H1 (cell line): ENCODE data around the gene DERL3. TPM values are rescaled to one million over a fixed set of nuclear protein-coding genes. Genes with fewer than 3 reads are reported as not detected.

Experiments used
- CTCF ChIA-PET: fragments of 300-600 bp; sonication (Branson Sonifier 250); formaldehyde crosslinking; loops from one replicate; lab custom pipeline; 2021; ENCODE audit not compliant: partially characterized antibody; lab: Charles Lee
- POLR2A ChIA-PET: fragments of 300-600 bp; sonication (Branson Sonifier 250); formaldehyde crosslinking; loops from one replicate; lab custom pipeline; 2021; ENCODE audit warnings: inconsistent platforms; ENCODE audit not compliant: partially characterized antibody; lab: Charles Lee
- DNase-seq, 2 experiments: peaks; one replicate each; pipeline versions ENCODE4 v3.0.0 to v3.0.0-alpha.2; 2010 to 2022; ENCODE audit warnings: low spot score in 2 of 2, low read depth in 1 of 2, mixed read lengths in 1 of 2
- FAIRE-seq: peaks from 2 replicates; lab custom pipeline; 2011; peaks lifted over from hg19 to GRCh38; lab: Jason Lieb, UNC
- H2AFZ ChIP-seq: 2 replicates; pipeline ENCODE4 v1.8.1; 2012; ENCODE audit warnings: low read length, inconsistent platforms
- H2AK5ac ChIP-seq: 2 replicates; pipeline ENCODE4 v1.6.1; 2013; ENCODE audit warnings: low read depth, low read length
- H2BK120ac ChIP-seq: replicated peaks from 2 replicates; pipeline ENCODE3; 2013; ENCODE audit warnings: low read depth, low read length, inconsistent platforms
- H2BK12ac ChIP-seq: 2 replicates; pipeline ENCODE4 v1.6.1; 2013; ENCODE audit warnings: low read depth, low read length
- H2BK15ac ChIP-seq: 2 replicates; pipeline ENCODE4 v1.6.1; 2013; ENCODE audit warnings: low read length
- H2BK20ac ChIP-seq: 2 replicates; pipeline ENCODE4 v1.6.1; 2013; ENCODE audit warnings: low read length
- H2BK5ac ChIP-seq: 2 replicates; pipeline ENCODE4 v1.6.1; 2013; ENCODE audit warnings: low read depth, low read length
- H3K14ac ChIP-seq: 2 replicates; pipeline ENCODE4 v1.6.1; 2013; ENCODE audit warnings: inconsistent platforms; ENCODE audit not compliant: insufficient read length
- H3K18ac ChIP-seq: 2 replicates; pipeline ENCODE4 v1.6.1; 2013; ENCODE audit warnings: low read length; ENCODE audit errors: extremely low read depth
- H3K23ac ChIP-seq: 2 replicates; pipeline ENCODE4 v1.6.1; 2013; ENCODE audit warnings: inconsistent platforms; ENCODE audit not compliant: insufficient read length
- H3K23me2 ChIP-seq: 2 replicates; pipeline ENCODE4 v1.6.1; 2013; ENCODE audit warnings: low read depth, low read length
- H3K27ac ChIP-seq: 2 replicates; pipeline ENCODE4 v1.6.1; 2011; ENCODE audit warnings: low read depth, low read length, inconsistent platforms
- H3K27me3 ChIP-seq, 4 experiments: replicated peaks in 1 of 4; 1 replicate in 1 of 4; 2 replicates in 3 of 4; pipeline versions ENCODE4 v1.6.1 to v1.8.1; 2011 to 2013; ENCODE audit warnings: low read length in 3 of 4, mild to moderate bottlenecking in 3 of 4, inconsistent platforms in 2 of 4, mixed read lengths in 2 of 4, moderate library complexity in 1 of 4; ENCODE audit not compliant: control insufficient read depth in 3 of 4, insufficient read depth in 3 of 4; ENCODE audit errors: extremely low read depth in 1 of 4
- H3K36me3 ChIP-seq, 4 experiments: 2 replicates each; pipeline versions ENCODE4 v1.6.1 to v1.8.1; 2011 to 2013; ENCODE audit warnings: mild to moderate bottlenecking in 4 of 4, low read length in 3 of 4, moderate library complexity in 2 of 4, control low read depth in 1 of 4, inconsistent platforms in 1 of 4; ENCODE audit not compliant: insufficient read depth in 4 of 4, control insufficient read depth in 2 of 4
- H3K4ac ChIP-seq: replicated peaks from 2 replicates; pipeline ENCODE3; 2013; ENCODE audit warnings: low read length, low read depth, mixed read lengths, inconsistent platforms; ENCODE audit not compliant: insufficient read length
- H3K4me1 ChIP-seq, 4 experiments: replicated peaks in 1 of 4; 1 replicate in 1 of 4; 2 replicates in 3 of 4; pipeline versions ENCODE4 v1.6.1 to v1.8.1; 2011 to 2013; ENCODE audit warnings: low read length in 3 of 4, inconsistent platforms in 2 of 4, mixed read lengths in 1 of 4; ENCODE audit not compliant: insufficient read depth in 4 of 4, control insufficient read depth in 3 of 4
- H3K4me2 ChIP-seq, 2 experiments: 2 replicates each; pipeline versions ENCODE4 v1.6.1 to v1.8.1; 2011 to 2013; ENCODE audit warnings: low read depth in 2 of 2, low read length in 2 of 2, control low read depth in 1 of 2, inconsistent platforms in 1 of 2, mild to moderate bottlenecking in 1 of 2; ENCODE audit not compliant: insufficient read depth in 1 of 2
- H3K4me3 ChIP-seq, 4 experiments: fragments of 200-600, 300-600 bp in 1 of 4; sonication (generic), shearing (Covaris generic), sonication (Bioruptor Twin) in 1 of 4; 2 replicates each; pipeline versions ENCODE4 v1.5.1 to v1.8.1; 2011 to 2016; ENCODE audit warnings: low read length in 4 of 4, low read depth in 3 of 4, control low read depth in 2 of 4, inconsistent platforms in 2 of 4, mild to moderate bottlenecking in 2 of 4, mixed read lengths in 1 of 4, moderate library complexity in 1 of 4; ENCODE audit not compliant: insufficient read depth in 2 of 4; ENCODE audit errors: extremely low read depth in 1 of 4
- H3K56ac ChIP-seq: replicated peaks from 2 replicates; pipeline ENCODE3; 2013; ENCODE audit warnings: low read depth, mild to moderate bottlenecking, mixed read lengths, low read length, inconsistent platforms; ENCODE audit not compliant: insufficient read length
- H3K79me1 ChIP-seq: 2 replicates; pipeline ENCODE4 v1.6.1; 2013; ENCODE audit warnings: low read depth, low read length, control low read depth
- H3K79me2 ChIP-seq, 2 experiments: 2 replicates each; pipeline versions ENCODE4 v1.6.1 to v1.8.1; 2012 to 2013; ENCODE audit warnings: low read length in 2 of 2, mild to moderate bottlenecking in 2 of 2, inconsistent platforms in 1 of 2; ENCODE audit not compliant: insufficient read depth in 2 of 2, control insufficient read depth in 1 of 2
- H3K9ac ChIP-seq, 4 experiments: replicated peaks in 1 of 4; 1 replicate in 1 of 4; 2 replicates in 3 of 4; pipeline versions ENCODE4 v1.6.1 to v1.8.1; 2011 to 2013; ENCODE audit warnings: low read depth in 3 of 4, low read length in 3 of 4, control low read depth in 2 of 4, mild to moderate bottlenecking in 2 of 4, moderate library complexity in 2 of 4, inconsistent platforms in 1 of 4; ENCODE audit errors: extremely low read depth in 1 of 4
- H3K9me3 ChIP-seq, 2 experiments: 2 replicates each; pipeline versions ENCODE4 v1.6.1 to v1.8.1; 2012 to 2013; ENCODE audit warnings: mild to moderate bottlenecking in 2 of 2, moderate library complexity in 2 of 2, control low read depth in 1 of 2, inconsistent platforms in 1 of 2, low read depth in 1 of 2, low read length in 1 of 2, mixed read lengths in 1 of 2; ENCODE audit not compliant: insufficient read depth in 2 of 2
- H4K20me1 ChIP-seq, 2 experiments: replicated peaks in 1 of 2; 2 replicates each; pipeline versions ENCODE3 to v1.8.1; 2011 to 2013; ENCODE audit warnings: inconsistent platforms in 2 of 2, low read length in 2 of 2, mild to moderate bottlenecking in 1 of 2; ENCODE audit not compliant: insufficient read depth in 2 of 2, control insufficient read depth in 1 of 2
- H4K5ac ChIP-seq: 2 replicates; pipeline ENCODE4 v1.6.1; 2013; ENCODE audit warnings: low read length, low read depth, mixed read lengths, inconsistent platforms; ENCODE audit not compliant: insufficient read length
- H4K8ac ChIP-seq: 2 replicates; pipeline ENCODE4 v1.8.0; 2013; ENCODE audit warnings: mild to moderate bottlenecking, moderate library complexity, low read length, inconsistent platforms; ENCODE audit not compliant: insufficient read depth; ENCODE audit errors: extremely low read depth
- H4K91ac ChIP-seq: replicated peaks from 2 replicates; pipeline ENCODE3; 2013; ENCODE audit warnings: low read length, mixed read lengths, inconsistent platforms; ENCODE audit not compliant: insufficient read length
- ASH2L ChIP-seq: fragments of 200-600, 300-600 bp; sonication (generic); IDR thresholded peaks from one replicate; pipeline ENCODE4 v1.7.1; 2017; ENCODE audit warnings: low read length
- ATF2 ChIP-seq: IDR thresholded peaks from 2 replicates; pipeline ENCODE4 v1.6.1; 2012; ENCODE audit warnings: low read length, inconsistent platforms
- HDAC2 ChIP-seq, 2 experiments: fragments of 300-600 bp in 1 of 2; sonication (generic) in 1 of 2; IDR thresholded peaks; 2 replicates each; pipeline ENCODE4 v1.6.1; 2011 to 2012; ENCODE audit warnings: low read depth in 2 of 2, low read length in 2 of 2, mild to moderate bottlenecking in 2 of 2, moderate library complexity in 2 of 2, borderline replicate concordance in 1 of 2, inconsistent platforms in 1 of 2
- KDM1A ChIP-seq: fragments of 200-600, 300-600 bp; sonication (generic); IDR thresholded peaks from 2 replicates; pipeline ENCODE4 v1.7.1; 2016; ENCODE audit warnings: mild to moderate bottlenecking, low read length, borderline replicate concordance
- NANOG ChIP-seq: IDR thresholded peaks from 2 replicates; pipeline ENCODE4 v1.6.1; 2011; ENCODE audit warnings: low read length, low read depth, mild to moderate bottlenecking, inconsistent platforms; ENCODE audit not compliant: insufficient read depth, poor library complexity, severe bottlenecking
- POLR2AphosphoS5 ChIP-seq: IDR thresholded peaks from 2 replicates; pipeline ENCODE4 v1.6.1; 2011; ENCODE audit warnings: low read depth, low read length
- RAD21 ChIP-seq, 2 experiments: IDR thresholded peaks in 1 of 2; conservative IDR thresholded peaks in 1 of 2; 2 replicates each; pipeline ENCODE4 v1.6.1; 2011; ENCODE audit warnings: low read depth in 2 of 2, low read length in 2 of 2, improper control_type of control experiment in 1 of 2, inconsistent platforms in 1 of 2, mild to moderate bottlenecking in 1 of 2, moderate library complexity in 1 of 2
- RNF2 ChIP-seq: fragments of 200-900, 300-1000 bp; sonication (generic); IDR thresholded peaks from 2 replicates; pipeline ENCODE4 v1.7.1; 2016; ENCODE audit warnings: borderline replicate concordance, low read depth, mild to moderate bottlenecking, antibody characterized with exemption, low read length; ENCODE audit not compliant: poor library complexity, severe bottlenecking; ENCODE audit errors: missing control alignments
- SIX5 ChIP-seq: IDR thresholded peaks from 2 replicates; pipeline ENCODE4 v1.6.1; 2011; ENCODE audit warnings: mild to moderate bottlenecking, low read depth, low read length
- SP1 ChIP-seq: IDR thresholded peaks from 2 replicates; pipeline ENCODE4 v1.6.1; 2011; ENCODE audit warnings: low read depth, low read length
- whole genome bisulfite sequencing, 2 experiments: shearing (Covaris generic) in 1 of 2; methylation state at CpG; one replicate each; pipeline versions ENCODE4 v1.1.6 to v1.1.7; 2013 to 2015; ENCODE audit warnings: low lambda C conversion rate in 2 of 2, mixed read lengths in 2 of 2, inconsistent platforms in 1 of 2, low coverage in 1 of 2, missing lambda C conversion rate in 1 of 2; ENCODE audit not compliant: insufficient replicate concordance in 2 of 2, insufficient coverage in 1 of 2, insufficient read length in 1 of 2; ENCODE audit errors: extremely low coverage in 1 of 2, missing lambda C conversion rate in 1 of 2; 5-methylcytosine and 5-hydroxymethylcytosine counted together
- polyA plus RNA-seq, 7 experiments: library from polyadenylated mRNA; depleted of rRNA in 3 of 7; stranded (reverse) in 5 of 7; unstranded in 2 of 7; fragments of >200 nt in 5 of 7; fragments of 200-250 nt in 2 of 7; gene quantifications; 1 replicate in 5 of 7; 2 replicates in 1 of 7; 4 replicates in 1 of 7; pipeline versions ENCODE4 v1.2.1 to v1.2.3, GENCODE V29; 2011 to 2013; ENCODE audit warnings: missing spikeins in 2 of 7, mixed read lengths in 2 of 7
- total RNA-seq: library from RNA; stranded (reverse); fragmentation: NEBNext Ultra II Directional; extraction: Animal tissue kit (Norgen Biotek cat#: 25700); gene quantifications from 2 replicates; pipeline ENCODE4 v1.2.1, GENCODE V29; 2021

DERL3 gene
- total and polyA plus RNA-seq, 2 of the 8 experiments (the other 6 are each of a cell fraction or from before 2014, with no cell fraction given), result 8.7 to 19.5 TPM

DNA sequence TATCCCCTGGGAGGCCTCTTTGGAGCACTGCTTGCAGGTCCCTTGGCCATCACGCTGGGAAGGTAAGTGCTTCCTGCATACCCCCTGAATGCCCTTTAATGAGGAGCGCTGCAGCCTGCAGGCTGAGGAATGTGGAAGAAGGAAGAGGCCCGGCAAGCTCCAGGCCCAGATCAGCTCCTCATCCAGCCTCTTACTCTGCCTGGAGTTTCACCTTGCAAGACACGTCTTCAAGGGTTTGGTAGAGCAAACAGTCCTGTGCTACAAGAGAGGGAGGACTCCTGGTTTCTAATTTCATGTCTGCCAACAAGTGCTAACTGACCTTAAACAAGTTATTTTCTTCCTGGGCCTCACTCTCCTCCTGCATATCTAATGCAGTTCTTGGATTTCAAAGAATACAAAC is 29.8 kb upstream of the DERL3 start:
- H2BK120ac ChIP-seq, result no peak overlapping the region
- H2BK12ac ChIP-seq, result no peak overlapping the region
- no peaks in the 10 kb centered on the region for H3K23me2 ChIP-seq
- 79% methylated on average over 4 of the region's 4 CpGs; no CpG with 5 or more reads in 1 of the 2 experiments for WGBS, 2 experiments
- peak overlapping the region; percentile 44; the same call in 1 of the 2 replicates for H2BK5ac ChIP-seq
- no peak overlapping the region for H2AFZ ChIP-seq
- no peak overlapping the region for H3K4ac ChIP-seq
- H3K9ac ChIP-seq, result no peak overlapping the region
- H4K91ac ChIP-seq, result no peak overlapping the region
- no peak overlapping the region for H2AK5ac ChIP-seq
- no peak overlapping the region for H4K8ac ChIP-seq
- peaks cover 0 to 12% (median 5%) of the 10 kb centered on the region in 4 experiments; a peak in 4 of 8 replicates for H3K36me3 ChIP-seq
- DNase-seq, result no peak
- no peaks in the 10 kb centered on the region for H3K27me3 ChIP-seq
- no peak overlapping the region for H3K14ac ChIP-seq
- H3K18ac ChIP-seq, result no peak overlapping the region
- H3K4me2 ChIP-seq, result no peak overlapping the region
- H3K9me3 ChIP-seq, result no peaks in the 10 kb centered on the region
- H2BK20ac ChIP-seq, result no peak overlapping the region
- POLR2A ChIA-PET, result interaction anchor here (1.0 to 1.4 kb wide), 4 partner anchors 9 to 26 kb away, joined by 3 to 4 read pairs (median 4); partner anchors contain the start of genes MIF and SLC2A11
- H3K23ac ChIP-seq, result no peak overlapping the region
- no peaks in the 10 kb centered on the region for H4K20me1 ChIP-seq
- no peak overlapping the region for H3K56ac ChIP-seq
- no peaks in the 10 kb centered on the region for H3K79me2 ChIP-seq
- no peak overlapping the region for H3K4me3 ChIP-seq
- no peak overlapping the region for H2BK15ac ChIP-seq
- CTCF ChIA-PET, result interaction anchor here (0.7 to 2.3 kb wide), 5 partner anchors 10 to 341 kb away, joined by 3 to 8 read pairs (median 3); partner anchors contain the start of genes MIF and SLC2A11
- no peak for FAIRE-seq
- H3K4me1 ChIP-seq, result no peaks in the 10 kb centered on the region
- H4K5ac ChIP-seq, result no peak overlapping the region
- H3K79me1 ChIP-seq, result no peaks in the 10 kb centered on the region
- no peak overlapping the region for H3K27ac ChIP-seq
- no peak for TF ChIP-seq KDM1A
- no peak for TF ChIP-seq SP1
- no peak for TF ChIP-seq SIX5
- TF ChIP-seq ASH2L, result no peak
- TF ChIP-seq RNF2, result no peak
- no peak for TF ChIP-seq ATF2
- no peak for TF ChIP-seq HDAC2 (IDR thresholded peaks at IDR 0.05; ENCODE audit: borderline replicate concordance in 1 of 2, low read depth in 2 of 2, low read length in 2 of 2)
- no peak for TF ChIP-seq RAD21 (IDR thresholded peaks at IDR 0.05 in 1 of 2, conservative IDR thresholded peaks at IDR 0.05 in 1 of 2; ENCODE audit: low read depth in 2 of 2, low read length in 2 of 2)
- no peak for TF ChIP-seq NANOG
- no peak for TF ChIP-seq POLR2AphosphoS5
